GM18868 (cell line): ENCODE measurements around the gene CDC45.

Experiments
- ATAC-seq: cut with Tn5 transposase; IDR thresholded peaks from one replicate; pipeline ENCODE4 v1.9.1; 2021; ENCODE audit warnings: mild to moderate bottlenecking, moderate library complexity; ENCODE audit not compliant: unreplicated experiment

CDC45 gene

GRCh38 chr22:19553201-19553600, 73.5 kb downstream of the CDC45 start:
- no peak for ATAC-seq

GRCh38 chr22:19554834-19555404, 75.2 kb downstream of the CDC45 start:
- ATAC-seq: no peak

GRCh38 chr22:19555651-19556050, 75.9 kb downstream of the CDC45 start:
- ATAC-seq: no peak

- ATAC-seq: no peak
These were observed 77.3 kb downstream of the CDC45 start for GRCh38 chr22:19556963-19557545.

- ATAC-seq: no peak
These were observed 79.6 kb downstream of the CDC45 start for GRCh38 chr22:19559324-19559811.

GRCh38 chr22:19559956-19560355, 80.2 kb downstream of the CDC45 start:
- ATAC-seq: no peak

- ATAC-seq: no peak
These were observed 85.9 kb downstream of the CDC45 start for GRCh38 chr22:19565382-19566278.

GRCh38 chr22:19566279-19567156, 86.8 kb downstream of the CDC45 start:
- ATAC-seq: no peak

- no peak for ATAC-seq
These were observed 87.7 kb downstream of the CDC45 start for GRCh38 chr22:19567157-19568009.

GRCh38 chr22:19568337-19569275, 88.9 kb downstream of the CDC45 start:
- ATAC-seq: no peak

GRCh38 chr22:19569276-19569640, 89.5 kb downstream of the CDC45 start:
- no peak for ATAC-seq

GRCh38 chr22:19569976-19570375, 90.3 kb downstream of the CDC45 start:
- no peak for ATAC-seq
